GM19035 (cell line): ENCODE results near the gene DTNA.

Experiments used
- ATAC-seq: cut with Tn5 transposase; IDR thresholded peaks from one replicate; pipeline ENCODE4 v1.9.1; 2021; ENCODE audit not compliant: unreplicated experiment

DTNA gene

GRCh38 chr18:34847408-34847807, 137.3 kb downstream of the DTNA start:
- no peak for ATAC-seq

GRCh38 chr18:34848156-34848555, 138.1 kb downstream of the DTNA start:
- no peak for ATAC-seq

- ATAC-seq, result no peak
These were observed 138.6 kb downstream of the DTNA start for GRCh38 chr18:34848695-34849094.

- no peak for ATAC-seq
These were observed 147.2 kb downstream of the DTNA start for GRCh38 chr18:34857320-34857719.

- no peak for ATAC-seq
These were observed 148.1 kb downstream of the DTNA start for GRCh38 chr18:34858188-34858587.

- ATAC-seq, result no peak
These were observed 149.4 kb downstream of the DTNA start for GRCh38 chr18:34859496-34859895.

GRCh38 chr18:34862561-34862960, 152.5 kb downstream of the DTNA start:
- ATAC-seq, result no peak

- ATAC-seq, result no peak
These were observed 153.6 kb downstream of the DTNA start for GRCh38 chr18:34863702-34864101.

GRCh38 chr18:34864836-34865497, 154.9 kb downstream of the DTNA start:
- no peak for ATAC-seq

- no peak for ATAC-seq
These were observed 156.2 kb downstream of the DTNA start for GRCh38 chr18:34866310-34866709.

GRCh38 chr18:34866739-34867138, 156.6 kb downstream of the DTNA start:
- ATAC-seq, result no peak

- ATAC-seq, result no peak
These were observed 157.4 kb downstream of the DTNA start for GRCh38 chr18:34867520-34867919.

- ATAC-seq, result no peak
These were observed 160.6 kb downstream of the DTNA start for GRCh38 chr18:34870555-34871310.

GRCh38 chr18:34871435-34871834, 161.3 kb downstream of the DTNA start:
- ATAC-seq, result no peak

- ATAC-seq, result no peak
These were observed 162.0 kb downstream of the DTNA start for GRCh38 chr18:34872066-34872465.

- no peak for ATAC-seq
These were observed 164.0 kb downstream of the DTNA start for GRCh38 chr18:34873986-34874580.

GRCh38 chr18:34875150-34875549, 165.1 kb downstream of the DTNA start:
- ATAC-seq, result no peak

- no peak for ATAC-seq
These were observed 170.3 kb downstream of the DTNA start for GRCh38 chr18:34880403-34880802.

- no peak for ATAC-seq
These were observed 171.1 kb downstream of the DTNA start for GRCh38 chr18:34880882-34881834.

- no peak for ATAC-seq
These were observed 174.3 kb downstream of the DTNA start for GRCh38 chr18:34884436-34884835.

- ATAC-seq, result no peak
These were observed 176.1 kb downstream of the DTNA start for GRCh38 chr18:34886177-34886576.
